Astrocyte (in vitro differentiated cells and primary cell): ENCODE data around the gene RAD54L. TPM values are rescaled to one million over a fixed set of nuclear protein-coding genes. Genes with fewer than 3 reads are reported as not detected.

Experiments used
- DNase-seq: peaks from one replicate; pipeline ENCODE4 v3.0.0-alpha.2; 2010; ENCODE audit warnings: low read depth
- FAIRE-seq: peaks from 2 replicates; lab custom pipeline; 2011; peaks lifted over from hg19 to GRCh38; lab: Jason Lieb, UNC
- H2AFZ ChIP-seq: 2 replicates; pipeline ENCODE4 v1.6.0; 2012; ENCODE audit warnings: low read depth, low read length, inconsistent platforms
- H3K27ac ChIP-seq: 2 replicates; pipeline ENCODE4 v1.5.1; 2011; ENCODE audit warnings: low read depth, low read length, inconsistent platforms
- H3K27me3 ChIP-seq: 2 replicates; pipeline ENCODE4 v1.6.0; 2011; ENCODE audit warnings: low read length, inconsistent platforms; ENCODE audit not compliant: insufficient read depth
- H3K36me3 ChIP-seq: 2 replicates; pipeline ENCODE4 v1.5.1; 2011; ENCODE audit warnings: low read length, inconsistent platforms; ENCODE audit not compliant: insufficient read depth
- H3K4me1 ChIP-seq: 2 replicates; pipeline ENCODE4 v1.5.1; 2011; ENCODE audit warnings: low read length, inconsistent platforms; ENCODE audit not compliant: insufficient read depth
- H3K4me2 ChIP-seq: 2 replicates; pipeline ENCODE4 v1.6.0; 2012; ENCODE audit warnings: low read length, inconsistent platforms
- H3K4me3 ChIP-seq: 2 replicates; pipeline ENCODE4 v1.5.1; 2011; ENCODE audit warnings: low read depth, mild to moderate bottlenecking, low read length, inconsistent platforms; ENCODE audit not compliant: insufficient read depth
- H3K79me2 ChIP-seq: 2 replicates; pipeline ENCODE4 v1.6.0; 2012; ENCODE audit warnings: mild to moderate bottlenecking, low read length, inconsistent platforms; ENCODE audit not compliant: insufficient read depth
- H3K9ac ChIP-seq: 2 replicates; pipeline ENCODE4 v1.6.0; 2012; ENCODE audit warnings: mild to moderate bottlenecking, low read length, inconsistent platforms
- H3K9me3 ChIP-seq: 2 replicates; pipeline ENCODE4 v1.5.1; 2012; ENCODE audit warnings: low read depth, mild to moderate bottlenecking, low read length, inconsistent platforms; ENCODE audit not compliant: insufficient read depth
- H4K20me1 ChIP-seq: 2 replicates; pipeline ENCODE4 v1.6.0; 2012; ENCODE audit warnings: low read length, inconsistent platforms; ENCODE audit not compliant: insufficient read depth
- H3K27ac Mint-ChIP-seq: one replicate; pipeline ENCODE4 v1.8.0; 2021; ENCODE audit warnings: mild to moderate bottlenecking, mixed read lengths; ENCODE audit not compliant: unreplicated experiment
- H3K27me3 Mint-ChIP-seq: one replicate; pipeline ENCODE4 v1.8.0; 2021; ENCODE audit warnings: low read depth, mixed read lengths; ENCODE audit not compliant: unreplicated experiment
- H3K36me3 Mint-ChIP-seq: one replicate; pipeline ENCODE4 v1.8.0; 2021; ENCODE audit warnings: low read depth, mixed read lengths; ENCODE audit not compliant: unreplicated experiment
- H3K4me1 Mint-ChIP-seq: one replicate; pipeline ENCODE4 v1.8.0; 2021; ENCODE audit warnings: low read depth, mixed read lengths; ENCODE audit not compliant: unreplicated experiment
- H3K4me3 Mint-ChIP-seq: one replicate; pipeline ENCODE4 v1.8.0; 2021; ENCODE audit warnings: mild to moderate bottlenecking, moderate library complexity, mixed read lengths; ENCODE audit not compliant: unreplicated experiment
- H3K9me3 Mint-ChIP-seq: one replicate; pipeline ENCODE4 v1.8.0; 2021; ENCODE audit warnings: mild to moderate bottlenecking, mixed read lengths; ENCODE audit not compliant: unreplicated experiment
- CTCF ChIP-seq: IDR thresholded peaks from 2 replicates; pipeline ENCODE4 v1.5.1; 2011; ENCODE audit warnings: low read depth, mild to moderate bottlenecking, inconsistent platforms, low read length, moderate library complexity; ENCODE audit not compliant: insufficient read depth
- EZH2 ChIP-seq: IDR thresholded peaks from 2 replicates; pipeline ENCODE4 v1.6.1; 2012; ENCODE audit warnings: mild to moderate bottlenecking, low read length, inconsistent platforms; ENCODE audit not compliant: insufficient read depth
- total RNA-seq: library from RNA; stranded (reverse); gene quantifications from 2 replicates; pipeline ENCODE4 v1.2.1, GENCODE V29; 2021

Gene RAD54L
- total RNA-seq, 1 donor from 2014 or later, result 2.4 TPM

DNA sequence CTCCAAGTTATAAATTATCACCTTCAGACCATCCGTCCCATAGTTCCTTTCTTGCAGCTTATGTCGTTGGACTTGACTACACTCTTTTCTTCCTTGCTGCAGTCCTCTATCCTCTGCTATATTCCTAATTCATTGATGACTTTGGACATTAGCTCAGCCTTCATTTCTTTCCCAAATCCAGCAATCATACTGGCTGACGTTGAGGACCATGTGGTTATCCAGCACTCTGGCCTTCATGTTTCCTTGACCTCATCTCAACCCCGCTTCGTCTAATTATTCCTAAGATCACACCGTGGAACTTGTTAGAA lies 27.4 kb downstream of the RAD54L start:
- FAIRE-seq (no peak), DNase-seq (no peak)
- no peaks in the 10 kb centered on the region for H3K4me1 ChIP-seq
- H3K27ac ChIP-seq, result no peak overlapping the region
- Mint-ChIP-seq H3K27me3 (no peaks in the 10 kb centered on the region), H3K9me3 (no peaks in the 10 kb centered on the region), H3K27ac (no peak overlapping the region), H3K4me3 (no peak overlapping the region), H3K4me1 (no peaks in the 10 kb centered on the region), H3K36me3 (peaks cover 11% of the 10 kb centered on the region)
- H2AFZ ChIP-seq, result no peak overlapping the region
- no peak for TF ChIP-seq EZH2
- TF ChIP-seq CTCF, result no peak
- no peak overlapping the region for H3K4me2 ChIP-seq
- H3K27me3 ChIP-seq, result no peaks in the 10 kb centered on the region
- no peaks in the 10 kb centered on the region for H3K79me2 ChIP-seq
- H3K9ac ChIP-seq, result no peak overlapping the region
- peaks cover 31% of the 10 kb centered on the region for H3K36me3 ChIP-seq
- H3K4me3 ChIP-seq, result no peak overlapping the region
- H4K20me1 ChIP-seq, result peaks cover 4% of the 10 kb centered on the region
- no peaks in the 10 kb centered on the region for H3K9me3 ChIP-seq

- Histone ChIP-seq H3K9me3 (no peaks in the 10 kb centered on the region), H2AFZ (no peak overlapping the region), H3K27me3 (no peaks in the 10 kb centered on the region), H3K27ac (no peak overlapping the region), H3K9ac (no peak overlapping the region), H3K4me1 (no peaks in the 10 kb centered on the region), H3K79me2 (no peaks in the 10 kb centered on the region), H3K4me2 (no peak overlapping the region), H4K20me1 (peaks cover 15% of the 10 kb centered on the region), H3K4me3 (no peak overlapping the region), H3K36me3 (peaks cover 40% of the 10 kb centered on the region)
- H3K36me3 Mint-ChIP-seq, result peaks cover 25% of the 10 kb centered on the region
- FAIRE-seq, result no peak
- no peaks in the 10 kb centered on the region for H3K9me3 Mint-ChIP-seq
- H3K4me1 Mint-ChIP-seq, result peaks cover 2% of the 10 kb centered on the region
- H3K27me3 Mint-ChIP-seq, result no peaks in the 10 kb centered on the region
- H3K4me3 Mint-ChIP-seq, result no peak overlapping the region
- no peak for TF ChIP-seq EZH2
- TF ChIP-seq CTCF, result no peak
- DNase-seq, result no peak
- no peak overlapping the region for H3K27ac Mint-ChIP-seq
Measured at GRCh38 chr1:46277658-46278373, 30.3 kb downstream of the RAD54L start.

GRCh38 chr1:46278807-46279206 lies 31.2 kb downstream of the RAD54L start:
- Mint-ChIP-seq H3K9me3 (no peaks in the 10 kb centered on the region), H3K36me3 (peaks cover 27% of the 10 kb centered on the region), H3K4me1 (peaks cover 7% of the 10 kb centered on the region), H3K27me3 (no peaks in the 10 kb centered on the region), H3K27ac (no peak overlapping the region), H3K4me3 (no peak overlapping the region)
- no peak for FAIRE-seq
- Histone ChIP-seq H2AFZ (no peak overlapping the region), H3K9me3 (no peaks in the 10 kb centered on the region), H3K79me2 (no peaks in the 10 kb centered on the region), H3K27me3 (no peaks in the 10 kb centered on the region), H4K20me1 (peaks cover 16% of the 10 kb centered on the region), H3K4me3 (no peak overlapping the region), H3K27ac (no peak overlapping the region), H3K9ac (no peak overlapping the region), H3K4me2 (no peak overlapping the region), H3K36me3 (peaks cover 42% of the 10 kb centered on the region), H3K4me1 (no peaks in the 10 kb centered on the region)
- peak; percentile 56 for DNase-seq
- TF ChIP-seq CTCF (no peak), EZH2 (no peak)
